H9 (cell line): ENCODE data around the gene PDLIM7. TPM values are rescaled to one million over a fixed set of nuclear protein-coding genes. Genes with fewer than 3 reads are reported as not detected.

Source experiments
- DNase-seq: peaks from one replicate; pipeline ENCODE4 v3.0.0-alpha.2; 2017
- H2AFZ ChIP-seq: one replicate; pipeline ENCODE4 v1.6.1; 2013; ENCODE audit warnings: mild to moderate bottlenecking, low read length, control low read depth, moderate library complexity
- H2AK5ac ChIP-seq: 2 replicates; pipeline ENCODE4 v1.6.1; 2013; ENCODE audit warnings: low read length, control low read depth, mixed read lengths; ENCODE audit not compliant: insufficient read length
- H2BK120ac ChIP-seq: one replicate; pipeline ENCODE4 v1.6.1; 2013; ENCODE audit warnings: low read depth, mild to moderate bottlenecking, low read length, control low read depth, inconsistent platforms; ENCODE audit not compliant: poor library complexity, severe bottlenecking
- H2BK12ac ChIP-seq: 2 replicates; pipeline ENCODE4 v1.6.1; 2013; ENCODE audit warnings: low read length, control low read depth, mixed read lengths, low read depth; ENCODE audit not compliant: insufficient read length
- H2BK15ac ChIP-seq: 2 replicates; pipeline ENCODE4 v1.6.1; 2013; ENCODE audit warnings: low read depth, low read length, control low read depth
- H2BK20ac ChIP-seq: one replicate; pipeline ENCODE4 v1.6.1; 2013; ENCODE audit warnings: low read depth, mild to moderate bottlenecking, low read length, control low read depth, inconsistent platforms; ENCODE audit not compliant: poor library complexity, severe bottlenecking
- H2BK5ac ChIP-seq: 2 replicates; pipeline ENCODE4 v1.6.1; 2013; ENCODE audit warnings: low read length, control low read depth, mixed read lengths; ENCODE audit not compliant: insufficient read length
- H3K14ac ChIP-seq: 2 replicates; pipeline ENCODE4 v1.6.1; 2013; ENCODE audit warnings: low read length, control low read depth; ENCODE audit not compliant: insufficient read depth
- H3K18ac ChIP-seq: 2 replicates; pipeline ENCODE4 v1.6.1; 2013; ENCODE audit warnings: low read depth, mild to moderate bottlenecking, mixed read lengths, low read length, control low read depth; ENCODE audit not compliant: insufficient read length
- H3K23ac ChIP-seq: 2 replicates; pipeline ENCODE4 v1.6.1; 2013; ENCODE audit warnings: low read length, control low read depth, mixed read lengths, low read depth; ENCODE audit not compliant: insufficient read length
- H3K23me2 ChIP-seq: 2 replicates; pipeline ENCODE4 v1.6.1; 2013; ENCODE audit warnings: low read depth, mild to moderate bottlenecking, mixed read lengths, low read length, control low read depth; ENCODE audit not compliant: insufficient read length, poor library complexity, severe bottlenecking
- H3K27ac ChIP-seq: 2 replicates; pipeline ENCODE4 v1.5.1; 2013; ENCODE audit warnings: low read length, control low read depth, mixed read lengths, low read depth; ENCODE audit not compliant: insufficient read length
- H3K27me3 ChIP-seq: 2 replicates; pipeline ENCODE4 v1.6.1; 2013; ENCODE audit warnings: low read length, control low read depth, inconsistent platforms; ENCODE audit not compliant: insufficient read depth
- H3K4ac ChIP-seq: 2 replicates; pipeline ENCODE4 v1.6.1; 2013; ENCODE audit warnings: low read depth, mild to moderate bottlenecking, control low read depth, inconsistent platforms, low read length, moderate library complexity
- H3K4me1 ChIP-seq: 2 replicates; pipeline ENCODE4 v1.6.1; 2013; ENCODE audit warnings: low read length, control low read depth, inconsistent platforms; ENCODE audit not compliant: insufficient read depth
- H3K4me2 ChIP-seq: 2 replicates; pipeline ENCODE4 v1.6.1; 2013; ENCODE audit warnings: low read length, control low read depth, mixed read lengths; ENCODE audit not compliant: insufficient read length, insufficient read depth
- H3K56ac ChIP-seq: 2 replicates; pipeline ENCODE4 v1.6.1; 2013; ENCODE audit warnings: low read depth, mild to moderate bottlenecking, mixed read lengths, low read length, control low read depth; ENCODE audit not compliant: insufficient read length
- H3K79me1 ChIP-seq: 2 replicates; pipeline ENCODE4 v1.6.1; 2013; ENCODE audit warnings: low read depth, mild to moderate bottlenecking, moderate library complexity, low read length, control low read depth, inconsistent platforms; ENCODE audit not compliant: insufficient read depth, poor library complexity, severe bottlenecking
- H3K79me2 ChIP-seq: 2 replicates; pipeline ENCODE4 v1.6.1; 2013; ENCODE audit warnings: low read length, control low read depth, inconsistent platforms; ENCODE audit not compliant: insufficient read depth
- H3K9ac ChIP-seq: 2 replicates; pipeline ENCODE4 v1.6.1; 2013; ENCODE audit warnings: low read length, control low read depth, mixed read lengths; ENCODE audit not compliant: insufficient read length; ENCODE audit errors: extremely low read depth
- H3K9me3 ChIP-seq: one replicate; pipeline ENCODE4 v1.6.1; 2013; ENCODE audit warnings: low read depth, low read length, inconsistent platforms; ENCODE audit not compliant: control insufficient read depth
- H3T11ph ChIP-seq: one replicate; pipeline ENCODE4 v1.6.1; 2013; ENCODE audit warnings: mild to moderate bottlenecking, low read length, control low read depth, inconsistent platforms
- H4K20me1 ChIP-seq: one replicate; pipeline ENCODE4 v1.6.1; 2013; ENCODE audit not compliant: control insufficient read depth, insufficient read length, insufficient read depth
- H4K5ac ChIP-seq: 2 replicates; pipeline ENCODE4 v1.6.1; 2013; ENCODE audit warnings: low read depth, mild to moderate bottlenecking, mixed read lengths, low read length, control low read depth; ENCODE audit not compliant: insufficient read length
- H4K8ac ChIP-seq: replicated peaks from 2 replicates; pipeline ENCODE4 v1.6.1; 2013; ENCODE audit warnings: low read length, control low read depth, mixed read lengths, low read depth; ENCODE audit not compliant: insufficient read length
- H4K91ac ChIP-seq: 2 replicates; pipeline ENCODE4 v1.6.1; 2013; ENCODE audit warnings: low read depth, mild to moderate bottlenecking, moderate library complexity, mixed read lengths, low read length, control low read depth; ENCODE audit not compliant: insufficient read length
- H3K27ac Mint-ChIP-seq, 3 experiments: 2 replicates in 2 of 3; 3 replicates in 1 of 3; pipeline ENCODE4 v1.8.0; 2020 to 2021; ENCODE audit warnings: mixed read lengths in 3 of 3, mild to moderate bottlenecking in 1 of 3, moderate library complexity in 1 of 3
- H3K27me3 Mint-ChIP-seq: 2 replicates; pipeline ENCODE4 v1.8.0; 2021; ENCODE audit warnings: low read depth, mild to moderate bottlenecking, moderate library complexity, mixed read lengths
- H3K36me3 Mint-ChIP-seq, 3 experiments: 2 replicates in 2 of 3; 3 replicates in 1 of 3; pipeline ENCODE4 v1.8.0; 2020 to 2021; ENCODE audit warnings: low read depth in 3 of 3, mixed read lengths in 3 of 3; ENCODE audit not compliant: insufficient read depth in 1 of 3
- H3K4me1 Mint-ChIP-seq, 2 experiments: 2 replicates each; pipeline ENCODE4 v1.8.0; 2020; ENCODE audit warnings: mixed read lengths in 2 of 2
- H3K4me3 Mint-ChIP-seq, 2 experiments: 2 replicates in 1 of 2; 3 replicates in 1 of 2; pipeline ENCODE4 v1.8.0; 2020 to 2021; ENCODE audit warnings: mild to moderate bottlenecking in 2 of 2, mixed read lengths in 2 of 2, moderate library complexity in 1 of 2
- H3K9me3 Mint-ChIP-seq, 2 experiments: 2 replicates in 1 of 2; 3 replicates in 1 of 2; pipeline ENCODE4 v1.8.0; 2020; ENCODE audit warnings: mild to moderate bottlenecking in 2 of 2, mixed read lengths in 2 of 2, moderate library complexity in 1 of 2
- CTCF ChIP-seq: fragments of 200-600 bp; sonication (generic); conservative IDR thresholded peaks from 3 replicates; pipeline ENCODE4 v1.8.0; 2021; ENCODE audit warnings: antibody characterized with exemption, mild to moderate bottlenecking
- WGBS: extraction: QIAGEN DNeasy Blood & Tissue Kit; methylation state at CpG from one replicate; pipeline ENCODE4 v1.1.7; 2013; ENCODE audit warnings: missing lambda C conversion rate, low lambda C conversion rate, mixed read lengths; ENCODE audit not compliant: insufficient read length; ENCODE audit errors: extremely low coverage; 5-methylcytosine and 5-hydroxymethylcytosine counted together
- total RNA-seq: library from RNA; stranded (reverse); gene quantifications from 2 replicates; pipeline ENCODE4 v1.2.1, GENCODE V29; 2021

PDLIM7 gene
- total RNA-seq, 1 experiment from 2014 or later, result 137 TPM

- no CpG with 5 or more reads among the region's 34 CpGs for WGBS
- Histone ChIP-seq H3K14ac (no peak overlapping the region), H2BK12ac (no peak overlapping the region), H2BK20ac (no peak overlapping the region), H3K9ac (no peak overlapping the region), H3K23ac (no peak overlapping the region), H2BK5ac (no peak overlapping the region), H3T11ph (no peak overlapping the region), H2AK5ac (no peak overlapping the region), H3K27ac (no peak overlapping the region), H3K79me2 (peaks cover 5% of the 10 kb centered on the region; the same call in 1 of the 2 replicates), H3K4me1 (no peaks in the 10 kb centered on the region; the same call in 1 of the 2 replicates), H3K79me1 (peaks cover 6% of the 10 kb centered on the region), H2BK120ac (no peak overlapping the region), H2BK15ac (no peak overlapping the region), H4K91ac (no peak overlapping the region), H3K9me3 (no peaks in the 10 kb centered on the region), H4K5ac (no peak overlapping the region), H3K4me2 (no peak overlapping the region), H4K8ac (no peak overlapping the region), H4K20me1 (no peaks in the 10 kb centered on the region), H2AFZ (no peak overlapping the region), H3K18ac (no peak overlapping the region), H3K4ac (no peak overlapping the region), H3K56ac (no peak overlapping the region), H3K23me2 (peaks cover 4% of the 10 kb centered on the region), H3K27me3 (no peaks in the 10 kb centered on the region)
- Mint-ChIP-seq H3K9me3 (0 out of 5 replicates have a peak, but pooled peaks cover 0 to 3% of the 10 kb centered on the region in 2 experiments), H3K36me3 (peaks cover 52 to 80% (median 67%) of the 10 kb centered on the region in 3 experiments), H3K27me3 (peaks cover 3% of the 10 kb centered on the region; the same call in 1 of the 2 replicates), H3K27ac (no peak overlapping the region), H3K4me1 (peaks cover 27 to 38% of the 10 kb centered on the region in 2 experiments), H3K4me3 (no peak overlapping the region)
- DNase-seq, result no peak
- no peak for TF ChIP-seq CTCF
These were observed 14.6 kb upstream of the PDLIM7 start for GRCh38 chr5:177511796-177512675.
